Panc1 (cell line): ENCODE data around the gene CXCL17. TPM values are rescaled to one million over a fixed set of nuclear protein-coding genes. Genes with fewer than 3 reads are reported as not detected.

Experiments
- ATAC-seq: fragments of 200-7000 bp; cut with Tn5 transposase; 2 replicates; pipeline ENCODE4 v1.9.1; 2020; ENCODE audit warnings: mild to moderate bottlenecking, moderate library complexity
- BruUV-seq: library from RNA; stranded (reverse); fragments of 400-500 nt; replicated peaks from 2 replicates; lab custom pipeline; 2021; lab: Mats Ljungman, UMichigan
- CTCF ChIA-PET: fragments of 300-600 bp; sonication (Branson Sonifier 250); formaldehyde crosslinking; loops from one replicate; lab custom pipeline; 2022; ENCODE audit warnings: antibody characterized with exemption; lab: Charles Lee
- POLR2A ChIA-PET: fragments of 300-600 bp; sonication (Branson Sonifier 250); formaldehyde crosslinking; loops from one replicate; lab custom pipeline; 2022; ENCODE audit warnings: antibody characterized with exemption; lab: Charles Lee
- DNase-seq: peaks from one replicate; pipeline ENCODE4 v3.0.0-alpha.2; 2010; ENCODE audit warnings: low read depth, low spot score
- H3K27ac ChIP-seq: 2 replicates; pipeline ENCODE4 v1.5.1; 2011; ENCODE audit warnings: mild to moderate bottlenecking, low read length, inconsistent platforms
- H3K27me3 ChIP-seq: fragments of 200-500 bp; sonication (Bioruptor generic); 2 replicates; pipeline ENCODE4 v1.6.0; 2014; ENCODE audit warnings: low read length, inconsistent platforms; ENCODE audit not compliant: control insufficient read depth, insufficient read depth
- H3K36me3 ChIP-seq: fragments of 200-500 bp; sonication (Bioruptor generic); 2 replicates; pipeline ENCODE4 v1.5.1; 2014; ENCODE audit warnings: inconsistent platforms, mild to moderate bottlenecking, low read length, moderate library complexity; ENCODE audit not compliant: control insufficient read depth, insufficient read depth
- H3K4me1 ChIP-seq: 2 replicates; pipeline ENCODE4 v1.5.1; 2011; ENCODE audit warnings: inconsistent platforms, mild to moderate bottlenecking, low read length, moderate library complexity; ENCODE audit not compliant: control insufficient read depth, insufficient read depth
- H3K4me3 ChIP-seq, 2 experiments: 2 replicates each; pipeline ENCODE4 v1.5.1; 2011 to 2012; ENCODE audit warnings: low read depth in 2 of 2, low read length in 2 of 2, mild to moderate bottlenecking in 2 of 2, inconsistent platforms in 1 of 2, moderate library complexity in 1 of 2
- H3K9me3 ChIP-seq: fragments of 200-500 bp; sonication (Bioruptor generic); 2 replicates; pipeline ENCODE4 v1.5.1; 2014; ENCODE audit warnings: low read depth, mild to moderate bottlenecking, inconsistent platforms, low read length, moderate library complexity; ENCODE audit not compliant: control insufficient read depth, insufficient read depth
- POLR2AphosphoS5 ChIP-seq: IDR thresholded peaks from 2 replicates; pipeline ENCODE4 v1.6.1; 2012; ENCODE audit warnings: mild to moderate bottlenecking, low read depth, low read length, moderate library complexity
- SIN3A ChIP-seq: IDR thresholded peaks from 2 replicates; pipeline ENCODE4 v1.6.1; 2012; ENCODE audit warnings: low read depth, mild to moderate bottlenecking, low read length, moderate library complexity, borderline replicate concordance; ENCODE audit not compliant: insufficient read depth
- TCF7L2 ChIP-seq: IDR thresholded peaks from 2 replicates; pipeline ENCODE4 v1.6.1; 2011; ENCODE audit warnings: mild to moderate bottlenecking, low read depth, low read length, inconsistent platforms
- in situ Hi-C: cut with HindIII; loops from 2 replicates; pipeline ENCODE4 v1.10.0; 2016; ENCODE audit warnings: low sequenced_read_pairs, low pct_unique_long_range_greater_than_20kb
- intact Hi-C: fragments of 100-400 bp; cut with micrococcal nuclease; formaldehyde crosslinking; loops from one replicate; pipeline ENCODE4 v1.10.0; 2022; ENCODE audit not compliant: unreplicated experiment
- total RNA-seq: library from RNA; stranded (reverse); gene quantifications from one replicate; pipeline ENCODE4 v1.2.1, GENCODE V29; 2021; ENCODE audit not compliant: unreplicated experiment
- TF ChIP-seq, protein P1 (sequence below): fragments of 450-650 bp; IDR thresholded peaks from 2 replicates; pipeline ENCODE4 v1.5.1; 2017; ENCODE audit warnings: mild to moderate bottlenecking
- TF ChIP-seq, protein P2 (sequence below), 2 experiments: IDR thresholded peaks; 2 replicates each; pipeline ENCODE4 v1.6.1; 2011 to 2012; ENCODE audit warnings: low read depth in 2 of 2, control low read depth in 1 of 2, low read length in 1 of 2, mild to moderate bottlenecking in 1 of 2, moderate library complexity in 1 of 2; ENCODE audit not compliant: insufficient read depth in 1 of 2

The CXCL17 gene
- total RNA-seq, 1 experiment from 2014 or later, result not detected

- intact Hi-C loops, result no loop called here
- ChIA-PET POLR2A (interaction anchor here (0.6 kb wide), 1 partner anchor 240 kb away, joined by 3 read pairs; no protein-coding TSS in a partner anchor), CTCF (interaction anchor here (0.6 to 1.5 kb wide), 3 partner anchors 17 to 108 kb away, joined by 3 to 8 read pairs (median 4); no protein-coding TSS in a partner anchor)
- DNase-seq (no peak), ATAC-seq (peak; percentile 65; the same call in 1 of the 2 replicates)
- Histone ChIP-seq H3K4me3 (no peak overlapping the region), H3K27me3 (no peaks in the 10 kb centered on the region), H3K36me3 (no peaks in the 10 kb centered on the region), H3K27ac (no peak overlapping the region), H3K9me3 (no peaks in the 10 kb centered on the region), H3K4me1 (no peaks in the 10 kb centered on the region)
- BruUV-seq, result no TSS peak
- TF ChIP-seq, protein P1, sequence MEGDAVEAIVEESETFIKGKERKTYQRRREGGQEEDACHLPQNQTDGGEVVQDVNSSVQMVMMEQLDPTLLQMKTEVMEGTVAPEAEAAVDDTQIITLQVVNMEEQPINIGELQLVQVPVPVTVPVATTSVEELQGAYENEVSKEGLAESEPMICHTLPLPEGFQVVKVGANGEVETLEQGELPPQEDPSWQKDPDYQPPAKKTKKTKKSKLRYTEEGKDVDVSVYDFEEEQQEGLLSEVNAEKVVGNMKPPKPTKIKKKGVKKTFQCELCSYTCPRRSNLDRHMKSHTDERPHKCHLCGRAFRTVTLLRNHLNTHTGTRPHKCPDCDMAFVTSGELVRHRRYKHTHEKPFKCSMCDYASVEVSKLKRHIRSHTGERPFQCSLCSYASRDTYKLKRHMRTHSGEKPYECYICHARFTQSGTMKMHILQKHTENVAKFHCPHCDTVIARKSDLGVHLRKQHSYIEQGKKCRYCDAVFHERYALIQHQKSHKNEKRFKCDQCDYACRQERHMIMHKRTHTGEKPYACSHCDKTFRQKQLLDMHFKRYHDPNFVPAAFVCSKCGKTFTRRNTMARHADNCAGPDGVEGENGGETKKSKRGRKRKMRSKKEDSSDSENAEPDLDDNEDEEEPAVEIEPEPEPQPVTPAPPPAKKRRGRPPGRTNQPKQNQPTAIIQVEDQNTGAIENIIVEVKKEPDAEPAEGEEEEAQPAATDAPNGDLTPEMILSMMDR, result peak; percentile 93
- no peak for TF ChIP-seq TCF7L2
- in situ Hi-C loops, result no loop called here
Measured at GRCh38 chr19:42440357-42441048, 2.2 kb downstream of the CXCL17 start.

- H3K27me3 ChIP-seq, result no peaks in the 10 kb centered on the region
- H3K36me3 ChIP-seq, result no peaks in the 10 kb centered on the region
- DNase-seq (no peak), ATAC-seq (no peak)
- TF ChIP-seq, protein P1, result no peak
- TF ChIP-seq TCF7L2 (no peak), POLR2AphosphoS5 (no peak), SIN3A (no peak)
- TF ChIP-seq, protein P2, sequence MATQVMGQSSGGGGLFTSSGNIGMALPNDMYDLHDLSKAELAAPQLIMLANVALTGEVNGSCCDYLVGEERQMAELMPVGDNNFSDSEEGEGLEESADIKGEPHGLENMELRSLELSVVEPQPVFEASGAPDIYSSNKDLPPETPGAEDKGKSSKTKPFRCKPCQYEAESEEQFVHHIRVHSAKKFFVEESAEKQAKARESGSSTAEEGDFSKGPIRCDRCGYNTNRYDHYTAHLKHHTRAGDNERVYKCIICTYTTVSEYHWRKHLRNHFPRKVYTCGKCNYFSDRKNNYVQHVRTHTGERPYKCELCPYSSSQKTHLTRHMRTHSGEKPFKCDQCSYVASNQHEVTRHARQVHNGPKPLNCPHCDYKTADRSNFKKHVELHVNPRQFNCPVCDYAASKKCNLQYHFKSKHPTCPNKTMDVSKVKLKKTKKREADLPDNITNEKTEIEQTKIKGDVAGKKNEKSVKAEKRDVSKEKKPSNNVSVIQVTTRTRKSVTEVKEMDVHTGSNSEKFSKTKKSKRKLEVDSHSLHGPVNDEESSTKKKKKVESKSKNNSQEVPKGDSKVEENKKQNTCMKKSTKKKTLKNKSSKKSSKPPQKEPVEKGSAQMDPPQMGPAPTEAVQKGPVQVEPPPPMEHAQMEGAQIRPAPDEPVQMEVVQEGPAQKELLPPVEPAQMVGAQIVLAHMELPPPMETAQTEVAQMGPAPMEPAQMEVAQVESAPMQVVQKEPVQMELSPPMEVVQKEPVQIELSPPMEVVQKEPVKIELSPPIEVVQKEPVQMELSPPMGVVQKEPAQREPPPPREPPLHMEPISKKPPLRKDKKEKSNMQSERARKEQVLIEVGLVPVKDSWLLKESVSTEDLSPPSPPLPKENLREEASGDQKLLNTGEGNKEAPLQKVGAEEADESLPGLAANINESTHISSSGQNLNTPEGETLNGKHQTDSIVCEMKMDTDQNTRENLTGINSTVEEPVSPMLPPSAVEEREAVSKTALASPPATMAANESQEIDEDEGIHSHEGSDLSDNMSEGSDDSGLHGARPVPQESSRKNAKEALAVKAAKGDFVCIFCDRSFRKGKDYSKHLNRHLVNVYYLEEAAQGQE (IDR thresholded peaks at IDR 0.05; ENCODE audit: insufficient read depth in 1 of 2, low read depth in 2 of 2, low read length in 1 of 2), result no peak
- no peaks in the 10 kb centered on the region for H3K4me1 ChIP-seq
- in situ Hi-C loops, result no loop called here
- ChIA-PET CTCF (interaction anchor here (1.1 kb wide), 1 partner anchor 11 kb away, joined by 4 read pairs; no protein-coding TSS in a partner anchor), POLR2A (no interaction called here)
- intact Hi-C loops, result no loop called here
- H3K27ac ChIP-seq, result no peak overlapping the region
- no peaks in the 10 kb centered on the region for H3K9me3 ChIP-seq
- no TSS peak for BruUV-seq
- H3K4me3 ChIP-seq, result no peak overlapping the region
Measured at GRCh38 chr19:42436006-42436405, 6.7 kb downstream of the CXCL17 start.
